HepG2 (cell line): ENCODE measurements around the gene SPG7. TPM values are rescaled to one million over a fixed set of nuclear protein-coding genes. Genes with fewer than 3 reads are reported as not detected.

ENCODE experiments used
- ATM ChIP-seq: fragments of 450-650 bp; IDR thresholded peaks from 2 replicates; pipeline ENCODE4 v1.7.1; 2017; ENCODE audit warnings: mild to moderate bottlenecking, borderline replicate concordance
- CEBPB ChIP-seq: IDR thresholded peaks from 2 replicates; pipeline ENCODE4 v1.6.1; 2011; ENCODE audit warnings: low read depth, low read length, improper control_type of control experiment, borderline replicate concordance
- DZIP1 ChIP-seq: sonication (generic); formaldehyde crosslinking; IDR thresholded peaks from 2 replicates; pipeline ENCODE4 v1.5.0; 2020; ENCODE audit warnings: mild to moderate bottlenecking, missing genetic modification reagents
- ETS1 ChIP-seq: sonication (generic); formaldehyde crosslinking; IDR thresholded peaks from 2 replicates; pipeline ENCODE4 v1.4.0; 2020; ENCODE audit warnings: missing genetic modification reagents
- HMGXB4 ChIP-seq, 2 experiments: sonication (generic) in 1 of 2; formaldehyde crosslinking in 1 of 2; IDR thresholded peaks; 2 replicates each; pipeline versions ENCODE4 v1.4.0 to v1.6.1; 2018 to 2020; ENCODE audit warnings: missing genetic modification reagents in 2 of 2, borderline replicate concordance in 1 of 2, low read depth in 1 of 2, mild to moderate bottlenecking in 1 of 2, missing biosample characterization in 1 of 2
- HNRNPLL ChIP-seq: fragments of 200-400 bp; formaldehyde crosslinking; IDR thresholded peaks from 2 replicates; pipeline ENCODE4 v1.6.1; 2017; ENCODE audit warnings: mild to moderate bottlenecking, low read depth, low read length; ENCODE audit not compliant: poor library complexity, severe bottlenecking
- NFE2L2 ChIP-seq: fragments of 150-350 bp; IDR thresholded peaks from 2 replicates; pipeline ENCODE4 v1.6.1; 2014; ENCODE audit warnings: low read length
- NKX3-1 ChIP-seq: sonication (generic); formaldehyde crosslinking; IDR thresholded peaks from 2 replicates; pipeline ENCODE4 v1.5.0; 2020; ENCODE audit warnings: missing genetic modification reagents
- SMAD9 ChIP-seq: sonication (generic); formaldehyde crosslinking; IDR thresholded peaks from 2 replicates; pipeline ENCODE4 v1.5.1; 2020; ENCODE audit warnings: mild to moderate bottlenecking, missing genetic modification reagents
- TARDBP ChIP-seq: sonication (generic); formaldehyde crosslinking; IDR thresholded peaks from 2 replicates; pipeline ENCODE4 v1.8.0; 2022; ENCODE audit warnings: mild to moderate bottlenecking, missing genetic modification reagents
- ZBED4 ChIP-seq: sonication (generic); formaldehyde crosslinking; IDR thresholded peaks from 2 replicates; pipeline ENCODE4 v1.4.0; 2020; ENCODE audit warnings: missing genetic modification reagents, borderline replicate concordance
- ZEB1 ChIP-seq: IDR thresholded peaks from 2 replicates; pipeline ENCODE4 v1.6.1; 2012; ENCODE audit warnings: mild to moderate bottlenecking, low read depth, inconsistent platforms; ENCODE audit not compliant: insufficient replicate concordance
- ZNF251 ChIP-seq: sonication (generic); formaldehyde crosslinking; IDR thresholded peaks from 2 replicates; pipeline ENCODE4 v1.9.0; 2021; ENCODE audit warnings: mild to moderate bottlenecking, missing genetic modification reagents
- ZNF768 ChIP-seq: sonication (generic); formaldehyde crosslinking; IDR thresholded peaks from 2 replicates; pipeline ENCODE4 v1.4.0; 2020; ENCODE audit warnings: missing genetic modification reagents
- polyA plus RNA-seq, 8 experiments: library from polyadenylated mRNA; depleted of rRNA in 3 of 8; stranded (reverse) in 7 of 8; unstranded in 1 of 8; fragments of >200 nt; fragmentation: Illumina TruSeq in 4 of 8; extraction: Trizol in 4 of 8; gene quantifications; 2 replicates each; pipeline versions ENCODE4 v1.2.1 to v1.2.3, GENCODE V29; 2011 to 2016; ENCODE audit warnings: low read depth in 4 of 8, missing spikeins in 1 of 8, mixed read lengths in 1 of 8; ENCODE audit not compliant: insufficient read depth in 1 of 8
- total RNA-seq, 5 experiments: library from RNA; depleted of rRNA; stranded (reverse); fragments of >200 nt; fragmentation: Illumina TruSeq; extraction: Trizol; gene quantifications; 2 replicates each; pipeline ENCODE4 v1.2.3, GENCODE V29; 2016; ENCODE audit warnings: low read depth in 1 of 5

Gene SPG7
- total and polyA plus RNA-seq, 2 of the 13 experiments (the other 11 are each of a cell fraction or from before 2014, with no cell fraction given): 66.0 to 136 TPM

GRCh38 chr16:89560378-89561141 lies 52.4 kb downstream of the SPG7 start, which contains the start of gene RPL13 (continued):
- TF ChIP-seq DZIP1 (CRISPR knock-in tag) (no peak), ZNF251 (CRISPR knock-in tag) (0 out of 2 replicates have a peak, but pooled peaks have one; percentile 78), HMGXB4 (CRISPR knock-in tag; IDR thresholded peaks at IDR 0.05; ENCODE audit: borderline replicate concordance in 1 of 2, low read depth in 1 of 2) (peak; percentile 90 to 95), TARDBP (CRISPR knock-in tag) (peak; percentile 80), ETS1 (CRISPR knock-in tag) (peak; percentile 34), ZNF768 (CRISPR knock-in tag) (peak; percentile 80), ZBED4 (CRISPR knock-in tag) (peak; percentile 60; the same call in 1 of the 2 replicates), CEBPB (no peak), ZEB1 (no peak), NFE2L2 (0 out of 2 replicates have a peak, but pooled peaks have one; percentile 4), NKX3-1 (0 out of 2 replicates have a peak, but pooled peaks have one; percentile 75), HNRNPLL (peak; percentile 95), ATM (no peak), SMAD9 (CRISPR knock-in tag) (peak; percentile 61; the same call in 1 of the 2 replicates)
